Body of pancreas (tissue), 4 donors: ENCODE measurements around the gene SLC17A1.

Source experiments
- POLR2A ChIP-seq, 3 donors: fragments of 450-650 bp; IDR thresholded peaks; one replicate each; pipeline ENCODE4 v1.6.1; 2016; ENCODE audit warnings: antibody characterized with exemption in 3 of 3, mild to moderate bottlenecking in 2 of 3
- TF ChIP-seq, protein P1 (sequence below), 7 experiments: fragments of 450-650 bp in 4 of 7; fragments of 200-600 bp in 3 of 7; sonication (generic) in 3 of 7; IDR thresholded peaks; one replicate each; pipeline ENCODE4 v1.5.1; 2016 to 2019; ENCODE audit warnings: antibody characterized with exemption in 7 of 7

DNA sequence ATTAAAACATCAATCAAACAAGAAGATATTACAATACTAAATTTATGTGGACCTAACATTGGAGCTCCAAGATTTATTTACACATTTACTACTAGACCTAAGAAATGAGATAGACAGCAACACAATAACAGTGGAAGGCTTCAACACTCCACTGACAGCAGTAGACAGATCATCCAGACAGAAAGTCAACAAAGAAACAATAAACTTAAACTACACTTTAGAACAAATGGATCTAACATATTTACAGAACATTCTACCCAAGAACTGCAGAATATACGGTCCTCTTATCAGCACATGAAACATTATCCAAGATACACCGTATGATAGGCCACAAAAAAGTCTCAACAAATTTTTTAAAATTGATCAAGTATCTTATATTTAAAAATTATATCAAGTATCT, 27.0 kb downstream of the SLC17A1 start:
- TF ChIP-seq POLR2A (IDR thresholded peaks at IDR 0.05): no peak
- TF ChIP-seq, protein P1, sequence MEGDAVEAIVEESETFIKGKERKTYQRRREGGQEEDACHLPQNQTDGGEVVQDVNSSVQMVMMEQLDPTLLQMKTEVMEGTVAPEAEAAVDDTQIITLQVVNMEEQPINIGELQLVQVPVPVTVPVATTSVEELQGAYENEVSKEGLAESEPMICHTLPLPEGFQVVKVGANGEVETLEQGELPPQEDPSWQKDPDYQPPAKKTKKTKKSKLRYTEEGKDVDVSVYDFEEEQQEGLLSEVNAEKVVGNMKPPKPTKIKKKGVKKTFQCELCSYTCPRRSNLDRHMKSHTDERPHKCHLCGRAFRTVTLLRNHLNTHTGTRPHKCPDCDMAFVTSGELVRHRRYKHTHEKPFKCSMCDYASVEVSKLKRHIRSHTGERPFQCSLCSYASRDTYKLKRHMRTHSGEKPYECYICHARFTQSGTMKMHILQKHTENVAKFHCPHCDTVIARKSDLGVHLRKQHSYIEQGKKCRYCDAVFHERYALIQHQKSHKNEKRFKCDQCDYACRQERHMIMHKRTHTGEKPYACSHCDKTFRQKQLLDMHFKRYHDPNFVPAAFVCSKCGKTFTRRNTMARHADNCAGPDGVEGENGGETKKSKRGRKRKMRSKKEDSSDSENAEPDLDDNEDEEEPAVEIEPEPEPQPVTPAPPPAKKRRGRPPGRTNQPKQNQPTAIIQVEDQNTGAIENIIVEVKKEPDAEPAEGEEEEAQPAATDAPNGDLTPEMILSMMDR (IDR thresholded peaks at IDR 0.05): no peak
